GM12865 (cell line): Measurements from ENCODE around the gene ARHGEF33.

ENCODE experiments used
- DNase-seq: peaks from one replicate; pipeline ENCODE4 v3.0.0; 2010; ENCODE audit warnings: low read depth
- H3K4me3 ChIP-seq: 2 replicates; pipeline ENCODE4 v1.5.1; 2011; ENCODE audit warnings: mild to moderate bottlenecking, low read depth, low read length, control low read depth
- TF ChIP-seq, protein P1 (sequence below): IDR thresholded peaks from 2 replicates; pipeline ENCODE4 v1.5.1; 2011; ENCODE audit warnings: low read length, control low read depth, low read depth, inconsistent platforms; ENCODE audit not compliant: insufficient read depth; ENCODE audit errors: missing control alignments

Gene ARHGEF33

GRCh38 chr2:38991899-38992298 is 102.2 kb downstream of the ARHGEF33 start:
- TF ChIP-seq, protein P1, sequence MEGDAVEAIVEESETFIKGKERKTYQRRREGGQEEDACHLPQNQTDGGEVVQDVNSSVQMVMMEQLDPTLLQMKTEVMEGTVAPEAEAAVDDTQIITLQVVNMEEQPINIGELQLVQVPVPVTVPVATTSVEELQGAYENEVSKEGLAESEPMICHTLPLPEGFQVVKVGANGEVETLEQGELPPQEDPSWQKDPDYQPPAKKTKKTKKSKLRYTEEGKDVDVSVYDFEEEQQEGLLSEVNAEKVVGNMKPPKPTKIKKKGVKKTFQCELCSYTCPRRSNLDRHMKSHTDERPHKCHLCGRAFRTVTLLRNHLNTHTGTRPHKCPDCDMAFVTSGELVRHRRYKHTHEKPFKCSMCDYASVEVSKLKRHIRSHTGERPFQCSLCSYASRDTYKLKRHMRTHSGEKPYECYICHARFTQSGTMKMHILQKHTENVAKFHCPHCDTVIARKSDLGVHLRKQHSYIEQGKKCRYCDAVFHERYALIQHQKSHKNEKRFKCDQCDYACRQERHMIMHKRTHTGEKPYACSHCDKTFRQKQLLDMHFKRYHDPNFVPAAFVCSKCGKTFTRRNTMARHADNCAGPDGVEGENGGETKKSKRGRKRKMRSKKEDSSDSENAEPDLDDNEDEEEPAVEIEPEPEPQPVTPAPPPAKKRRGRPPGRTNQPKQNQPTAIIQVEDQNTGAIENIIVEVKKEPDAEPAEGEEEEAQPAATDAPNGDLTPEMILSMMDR = no peak
- DNase-seq = no peak
- no peak overlapping the region for H3K4me3 ChIP-seq

GRCh38 chr2:38997781-38998180 is 108.1 kb downstream of the ARHGEF33 start:
- TF ChIP-seq, protein P1 = no peak
- H3K4me3 ChIP-seq = no peak overlapping the region
- no peak for DNase-seq

- TF ChIP-seq, protein P1 = no peak
These were observed 110.9 kb downstream of the ARHGEF33 start for GRCh38 chr2:39000552-39000951.

GRCh38 chr2:39007875-39008504 is 118.3 kb downstream of the ARHGEF33 start:
- TF ChIP-seq, protein P1 = no peak
- H3K4me3 ChIP-seq = no peak overlapping the region
- no peak for DNase-seq

More at GRCh38 chr2:39000552-39000951, 110.9 kb downstream of the ARHGEF33 start:
- H3K4me3 ChIP-seq = no peak overlapping the region
- DNase-seq = no peak

GRCh38 chr2:39008665-39009064 is 119.0 kb downstream of the ARHGEF33 start:
- TF ChIP-seq, protein P1 = no peak
- no peak for DNase-seq
- H3K4me3 ChIP-seq = no peak overlapping the region

GRCh38 chr2:39013871-39014270 is 124.2 kb downstream of the ARHGEF33 start:
- no peak for DNase-seq
- TF ChIP-seq, protein P1 = no peak
- H3K4me3 ChIP-seq = no peak overlapping the region

GRCh38 chr2:39015424-39015823 is 125.7 kb downstream of the ARHGEF33 start:
- TF ChIP-seq, protein P1 = no peak
- H3K4me3 ChIP-seq = no peak overlapping the region
- no peak for DNase-seq
